Tongue (tissue), 2 donors: ENCODE data around the gene PDGFRB. TPM values are rescaled to one million over a fixed set of nuclear protein-coding genes. Genes with fewer than 3 reads are reported as not detected.

Source experiments
- DNase-seq: peaks from one replicate; pipeline ENCODE4 v3.0.0-alpha.2; 2015
- total RNA-seq: library from RNA; depleted of rRNA; stranded (reverse); fragments of >200 nt; gene quantifications from one replicate; pipeline ENCODE4 v1.2.3, GENCODE V29; 2014

The PDGFRB gene
- total RNA-seq, 1 donor from 2014 or later, result 129 TPM

DNA sequence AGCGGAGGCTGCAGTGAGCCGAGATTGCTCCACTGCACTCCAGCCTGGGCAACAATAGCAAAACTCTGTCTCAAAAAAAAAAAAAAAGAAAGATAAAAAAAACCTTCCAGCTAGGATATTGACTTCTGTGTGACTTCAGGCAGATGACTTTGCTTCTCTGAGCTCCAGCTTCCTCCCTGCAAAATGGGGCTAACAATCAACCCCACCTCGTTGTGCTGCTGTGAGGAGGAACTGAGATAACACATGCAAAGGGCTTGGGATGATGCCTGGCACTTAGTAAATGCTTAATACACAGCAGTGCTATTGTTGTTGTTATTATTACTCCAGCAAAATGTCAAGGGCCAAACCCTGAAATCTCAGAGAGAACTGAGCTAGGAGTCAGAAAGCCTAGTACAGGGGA is 7.4 kb upstream of the PDGFRB start:
- no peak for DNase-seq

DNA sequence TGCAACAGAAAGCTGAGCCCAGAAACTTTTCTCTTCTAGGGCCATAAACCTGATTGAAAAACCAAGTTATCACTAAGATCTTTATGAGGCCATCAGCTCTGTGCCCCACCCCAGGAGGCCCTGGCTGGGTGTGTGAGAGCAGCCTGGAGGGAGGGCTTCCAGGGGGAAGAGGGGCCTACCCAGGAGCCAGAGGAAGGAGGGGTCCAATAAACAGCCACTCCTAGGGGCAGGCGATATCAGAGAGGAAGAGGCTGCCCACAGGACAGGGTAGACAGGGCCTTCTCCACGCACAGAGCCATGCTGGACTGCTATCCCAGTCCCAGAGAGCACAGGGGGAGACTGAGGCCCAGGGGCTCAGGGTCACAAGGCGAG is 6.5 kb upstream of the PDGFRB start:
- no peak for DNase-seq

DNA sequence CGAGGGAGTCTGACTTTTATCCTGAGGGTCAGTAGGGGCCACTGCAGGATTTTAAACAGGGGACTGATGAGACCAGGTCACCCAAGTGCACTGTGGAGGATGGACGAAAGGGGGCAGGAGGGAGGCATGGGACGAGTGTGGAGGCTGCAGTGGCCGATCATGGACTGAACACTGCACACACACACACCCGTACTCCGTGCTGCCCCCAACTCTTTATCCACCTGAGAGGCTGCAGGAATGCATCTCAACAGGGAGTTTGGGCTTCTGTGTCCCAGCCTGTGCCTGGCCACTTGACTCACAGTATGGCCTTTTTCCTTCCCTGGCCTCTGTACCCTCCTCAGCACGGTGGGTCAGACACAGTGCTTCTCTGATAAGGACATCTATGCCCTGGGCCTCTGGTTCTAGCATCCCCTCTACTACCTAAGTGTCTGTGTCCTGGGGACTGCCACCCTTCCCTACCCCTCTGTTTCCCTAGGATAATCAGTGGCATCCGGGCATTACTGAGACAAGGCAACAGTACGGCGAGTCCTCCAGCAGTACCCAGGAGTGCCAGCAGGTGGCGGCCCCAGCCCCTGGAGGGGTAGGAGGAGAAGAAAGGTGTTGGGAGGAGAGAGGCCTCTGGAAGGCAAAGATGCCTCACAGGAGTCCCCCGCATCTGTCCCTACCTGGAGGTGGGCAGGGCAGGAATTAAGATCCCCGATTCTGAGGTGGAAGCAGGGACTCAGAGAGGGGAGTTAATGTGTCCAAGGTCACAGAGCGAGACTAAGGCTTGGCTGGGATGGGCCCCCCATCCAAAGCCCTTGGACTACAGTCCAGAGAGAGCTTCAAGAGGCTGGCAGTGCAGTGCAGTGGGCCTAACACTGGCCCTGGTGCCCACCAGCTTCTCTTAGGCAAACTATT is 5.8 kb upstream of the PDGFRB start:
- DNase-seq, result peak; percentile 82

DNA sequence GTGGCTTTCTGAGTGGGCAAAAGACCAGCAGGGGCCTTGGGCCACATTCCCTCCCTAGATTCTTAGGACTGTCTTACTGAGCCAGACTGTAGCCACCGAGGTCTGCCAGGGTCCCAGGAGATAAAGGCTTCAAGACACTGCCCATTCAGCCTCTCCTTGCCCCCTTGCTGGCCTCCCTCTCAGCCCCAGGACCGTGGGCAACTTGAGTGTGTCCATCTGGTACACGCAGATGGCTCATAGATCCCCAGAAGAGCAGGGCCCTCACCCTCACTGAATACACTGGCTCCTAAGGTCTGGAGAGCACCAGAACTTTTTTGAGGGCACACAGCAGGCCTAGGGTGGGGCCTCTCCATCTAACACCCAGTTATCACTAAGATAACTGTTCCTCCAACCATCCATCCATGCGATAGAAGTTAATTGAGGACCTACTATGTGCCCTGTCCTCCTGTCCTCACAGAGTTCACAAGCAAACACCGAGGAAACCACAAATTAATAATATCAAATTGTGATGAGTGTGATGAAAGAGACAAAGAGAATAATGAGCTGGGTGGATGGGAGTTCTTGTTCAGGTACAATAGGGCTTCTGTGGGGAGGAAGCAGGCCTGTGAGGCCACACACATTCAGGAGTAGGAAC is 4.9 kb upstream of the PDGFRB start:
- no peak for DNase-seq

DNA sequence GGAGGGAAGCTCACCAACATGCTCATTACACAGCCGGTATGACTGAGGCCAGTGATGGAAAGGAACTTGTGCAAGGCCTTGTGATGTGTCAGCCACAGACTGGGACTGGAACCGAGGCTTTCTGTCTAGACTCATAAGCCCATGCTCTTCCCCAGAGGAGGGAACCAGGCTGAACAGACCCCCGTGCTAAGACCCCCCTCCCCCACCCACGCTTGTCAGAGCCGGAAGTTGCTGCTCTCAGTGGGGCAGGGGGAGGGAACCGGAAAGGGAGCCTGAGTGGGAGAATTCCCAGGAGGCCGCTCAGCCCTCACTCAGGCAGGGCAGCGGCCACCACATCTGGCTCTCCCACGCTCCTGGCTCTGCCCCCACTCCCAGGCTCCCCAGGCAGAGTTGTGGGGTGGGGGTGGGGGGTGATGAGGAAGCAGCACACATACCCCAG is 4.1 kb upstream of the PDGFRB start:
- no peak for DNase-seq

DNA sequence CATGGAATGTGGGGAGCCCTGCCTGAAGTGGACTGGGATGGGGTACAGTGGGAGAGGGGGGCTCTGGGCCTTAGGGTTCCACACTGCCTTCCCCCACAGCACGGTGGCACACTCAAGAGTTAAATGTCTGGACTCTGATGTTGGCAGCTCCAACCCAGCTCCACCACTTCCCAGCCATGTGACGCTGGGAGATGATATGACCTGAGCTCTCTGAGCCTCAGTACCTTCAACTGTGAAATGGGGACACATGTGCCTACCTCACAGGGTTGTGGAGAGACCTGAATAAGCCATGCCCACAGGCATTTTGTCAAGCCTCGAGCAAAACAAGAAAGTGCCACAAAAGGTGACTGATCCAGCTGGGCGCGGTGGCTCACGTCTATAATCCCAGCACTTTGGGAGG is 3.4 kb upstream of the PDGFRB start:
- no peak for DNase-seq

DNA sequence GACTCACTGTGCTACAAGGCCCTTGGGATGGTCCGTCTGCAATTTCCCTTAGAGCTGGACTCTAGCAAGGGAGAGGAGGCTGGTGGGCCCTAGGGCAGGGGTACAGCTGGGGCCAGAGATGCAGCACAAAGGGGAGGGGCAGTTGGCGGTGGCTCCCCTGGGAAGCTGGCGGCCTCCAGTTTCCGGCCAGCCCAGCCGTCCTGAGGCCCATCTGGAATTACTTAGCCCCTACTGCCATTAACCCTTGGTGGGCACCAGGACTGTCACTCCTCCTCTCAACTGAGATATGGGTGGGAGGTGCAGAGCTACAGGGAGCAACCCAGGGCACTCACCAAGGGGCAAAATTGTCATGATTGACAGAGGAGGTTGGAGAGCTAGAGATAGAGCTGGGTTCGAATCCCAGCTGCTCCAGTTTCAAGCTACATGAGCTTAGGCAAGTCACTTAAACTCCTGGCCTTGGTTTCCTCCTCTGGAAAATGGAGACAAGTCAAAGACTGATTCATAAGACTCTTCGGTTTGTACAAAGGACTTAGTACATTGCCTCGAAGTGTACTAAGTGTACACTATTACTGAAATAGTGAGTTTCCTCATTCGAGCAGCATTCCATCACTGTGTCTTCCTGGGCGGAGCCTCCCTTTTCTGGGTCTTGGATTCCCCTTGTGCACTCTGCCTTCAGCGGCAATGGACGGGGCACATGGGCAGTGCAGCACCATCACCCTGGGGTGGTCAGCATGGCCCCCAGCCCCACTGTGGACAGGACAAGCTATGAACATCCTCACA is 2.7 kb upstream of the PDGFRB start:
- no peak for DNase-seq

DNA sequence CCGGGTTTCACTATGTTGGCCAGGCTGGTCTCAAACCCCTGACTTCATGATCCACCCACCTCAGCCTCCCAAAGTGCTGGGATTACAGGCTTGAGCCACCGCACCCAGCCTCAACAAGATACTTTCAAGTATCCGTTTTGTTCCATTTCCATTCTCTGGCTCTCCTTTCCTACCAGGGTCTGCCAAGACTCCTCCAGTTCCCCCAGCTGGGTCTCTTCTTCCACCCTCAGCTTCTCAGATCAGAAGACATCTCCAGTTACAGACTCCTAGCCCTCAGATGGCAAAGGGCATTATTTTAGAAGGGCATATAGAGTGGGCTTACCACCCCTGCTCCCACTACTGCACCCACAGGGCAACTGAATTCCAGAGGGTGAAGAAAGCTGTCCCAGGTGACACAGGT is 1.5 kb upstream of the PDGFRB start:
- no peak for DNase-seq

DNA sequence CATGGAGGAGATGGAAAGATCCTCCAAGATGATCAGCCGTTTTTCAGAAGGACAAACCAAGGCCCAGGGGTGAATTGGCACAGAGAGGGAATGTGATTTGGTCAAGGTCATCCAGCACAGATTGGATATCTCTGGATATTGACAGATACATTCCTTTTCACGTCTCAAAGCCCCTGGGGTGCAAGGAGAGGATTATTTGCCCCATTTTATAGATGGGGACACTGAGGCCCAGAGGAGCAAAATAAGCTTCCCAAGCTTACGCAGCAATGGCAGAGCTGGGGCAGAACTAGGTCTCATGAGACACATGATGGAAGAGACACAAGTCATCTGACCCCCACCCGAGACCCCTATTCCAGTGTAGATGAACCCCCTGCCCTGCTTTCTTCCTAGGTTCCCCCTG is 895 bp upstream of the PDGFRB start:
- DNase-seq, result no peak

DNA sequence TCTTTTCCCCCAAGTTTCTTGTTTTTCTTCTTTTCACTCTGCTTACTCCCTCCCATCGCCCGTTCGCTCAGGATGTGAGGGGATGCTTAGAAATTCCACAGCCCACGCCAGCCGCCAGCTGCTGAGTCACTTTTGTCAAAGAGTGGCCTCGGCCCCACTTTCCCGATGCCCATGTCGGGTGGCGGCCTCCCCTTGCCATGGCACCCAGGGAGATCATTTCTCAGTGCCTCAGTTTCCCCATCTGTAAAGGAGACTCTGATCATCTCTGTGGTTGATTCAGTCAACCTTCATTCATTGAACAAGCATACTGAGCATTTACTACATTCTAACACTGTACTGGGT is 353 bp upstream of the PDGFRB start:
- DNase-seq, result no peak

DNA sequence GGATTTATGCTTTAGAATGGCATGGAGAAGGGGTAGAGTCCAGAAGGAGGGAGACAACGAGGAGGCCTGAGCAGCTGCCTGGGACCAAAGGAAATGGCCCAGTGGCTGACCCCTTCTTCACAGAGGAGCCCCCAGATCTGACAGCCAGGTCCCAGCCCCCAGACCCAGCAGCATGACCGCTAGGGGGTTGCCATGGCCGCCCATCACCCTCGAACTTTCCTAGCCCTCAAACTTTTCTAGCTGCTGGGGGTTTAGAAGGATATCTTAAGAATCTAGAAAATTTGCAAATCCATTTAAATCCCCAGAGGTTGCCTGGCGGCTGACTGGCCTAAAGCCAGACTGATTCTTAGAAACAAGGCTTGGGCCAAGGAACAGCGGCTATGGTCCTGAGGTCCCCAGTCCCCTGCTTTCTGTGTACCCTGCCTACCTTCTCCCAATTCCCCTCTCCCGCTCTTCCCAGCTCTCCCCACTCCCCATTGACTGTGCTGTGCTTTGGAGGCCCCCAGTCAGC is 972 bp downstream of the PDGFRB start:
- DNase-seq, result no peak

DNA sequence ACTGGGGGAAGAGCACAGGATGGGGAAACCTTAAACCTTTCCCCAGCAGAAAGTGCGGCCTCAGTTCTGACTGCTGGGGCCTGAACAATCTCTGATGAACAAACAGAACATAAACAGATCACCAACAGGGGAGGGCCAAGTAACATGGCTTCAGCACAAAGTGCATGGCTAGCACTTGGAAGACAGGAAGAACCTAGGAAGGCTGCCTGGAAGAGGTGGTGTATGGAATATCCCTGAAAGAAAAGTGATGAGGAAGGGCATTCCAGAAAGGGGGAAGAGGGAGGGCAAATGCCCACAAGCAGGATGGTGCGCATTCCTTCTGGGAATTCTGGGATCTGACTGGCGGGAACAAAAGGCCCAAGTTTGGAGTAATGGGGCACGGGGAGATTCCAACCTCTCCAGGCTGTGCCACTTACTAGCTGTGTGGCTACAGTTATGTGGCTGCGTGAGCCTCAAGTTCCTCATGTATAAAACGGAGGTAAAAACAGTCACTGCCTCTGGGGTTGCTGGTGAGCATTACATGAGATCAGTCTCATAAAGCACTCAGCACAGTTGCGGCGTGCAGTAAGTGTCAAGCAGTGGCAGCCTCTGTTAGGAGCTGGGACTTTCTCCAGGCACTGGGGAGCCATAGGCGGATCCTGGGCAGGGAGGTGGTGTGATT is 1.6 kb downstream of the PDGFRB start:
- DNase-seq, result no peak

DNA sequence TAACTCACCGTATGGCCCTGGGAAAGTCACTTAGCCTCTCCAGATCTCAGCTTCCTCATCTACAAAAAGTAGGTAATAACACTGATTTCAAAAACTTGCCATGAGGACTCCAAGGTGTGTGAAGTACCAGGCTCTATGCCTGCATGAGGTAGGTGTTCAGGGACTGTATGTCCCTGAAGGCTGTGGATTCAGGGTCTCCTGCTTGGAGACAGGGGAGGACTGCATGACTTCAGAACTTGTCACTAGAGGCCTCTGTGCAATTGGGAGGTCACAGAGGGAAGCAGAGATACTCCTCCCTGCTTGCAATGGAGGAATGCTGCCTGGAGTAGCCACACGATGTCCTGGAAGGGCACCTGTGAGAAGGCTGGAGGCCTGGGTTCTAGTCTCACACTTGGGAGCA is 2.2 kb downstream of the PDGFRB start:
- no peak for DNase-seq

DNA sequence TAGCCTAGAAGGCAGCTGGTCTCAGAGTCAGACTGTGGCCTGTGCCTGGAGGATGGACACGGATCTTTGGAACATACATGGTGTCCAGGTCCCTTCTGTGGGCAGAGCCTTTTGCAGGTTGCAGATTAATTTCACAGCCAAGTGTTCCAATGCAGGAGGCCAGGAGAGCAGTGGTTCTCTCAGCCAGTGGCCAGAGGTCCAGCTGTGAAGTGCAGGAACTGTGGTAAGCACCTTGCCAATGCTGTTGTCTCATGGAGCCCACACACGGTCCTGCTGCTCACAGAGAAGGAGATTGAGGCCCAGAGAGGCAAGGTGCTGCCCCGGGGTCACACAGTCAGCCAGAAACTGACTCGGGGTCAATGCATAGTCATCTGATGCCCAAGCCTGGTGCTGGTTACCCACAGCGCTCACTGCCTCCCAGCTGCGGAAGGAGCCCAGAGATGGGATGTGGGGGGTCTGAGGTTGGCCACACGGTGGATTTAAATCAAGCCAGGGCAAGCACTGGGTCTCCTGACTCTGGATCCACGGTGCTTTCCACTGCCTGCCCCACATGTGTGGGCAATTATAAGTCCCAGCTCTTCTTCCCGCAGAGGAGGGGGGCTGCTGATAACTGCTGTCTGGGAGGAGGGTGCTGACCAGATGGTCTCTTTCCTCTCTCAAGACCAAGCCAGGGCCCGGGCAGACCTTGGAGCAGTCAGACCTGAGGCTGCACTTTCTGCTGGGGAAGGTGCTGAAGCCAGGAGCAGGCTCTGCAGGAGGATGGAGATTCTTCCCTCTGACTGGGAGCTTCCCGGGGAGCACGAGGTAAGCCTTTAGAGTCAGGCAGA is 2.8 kb downstream of the PDGFRB start:
- no peak for DNase-seq

DNA sequence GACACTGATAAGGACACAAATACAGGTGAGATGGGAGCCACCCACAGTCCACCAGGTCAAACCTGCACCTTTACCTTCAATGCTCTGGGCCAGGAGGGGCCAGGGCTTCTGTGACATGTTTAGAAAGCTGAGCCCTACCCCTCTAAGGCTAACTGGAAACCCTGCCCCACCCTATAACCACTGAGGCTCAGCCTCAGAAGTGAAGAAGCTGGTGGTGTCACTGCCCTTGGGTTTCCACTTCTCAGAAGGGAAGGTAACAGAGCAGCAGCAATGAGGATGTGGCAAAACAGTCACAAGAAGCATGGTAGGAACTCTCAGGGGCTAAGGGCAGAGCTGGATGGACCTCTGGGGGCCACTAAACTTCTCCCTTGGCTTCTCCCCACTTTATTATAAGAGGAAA is 6.0 kb downstream of the PDGFRB start:
- DNase-seq, result no peak

DNA sequence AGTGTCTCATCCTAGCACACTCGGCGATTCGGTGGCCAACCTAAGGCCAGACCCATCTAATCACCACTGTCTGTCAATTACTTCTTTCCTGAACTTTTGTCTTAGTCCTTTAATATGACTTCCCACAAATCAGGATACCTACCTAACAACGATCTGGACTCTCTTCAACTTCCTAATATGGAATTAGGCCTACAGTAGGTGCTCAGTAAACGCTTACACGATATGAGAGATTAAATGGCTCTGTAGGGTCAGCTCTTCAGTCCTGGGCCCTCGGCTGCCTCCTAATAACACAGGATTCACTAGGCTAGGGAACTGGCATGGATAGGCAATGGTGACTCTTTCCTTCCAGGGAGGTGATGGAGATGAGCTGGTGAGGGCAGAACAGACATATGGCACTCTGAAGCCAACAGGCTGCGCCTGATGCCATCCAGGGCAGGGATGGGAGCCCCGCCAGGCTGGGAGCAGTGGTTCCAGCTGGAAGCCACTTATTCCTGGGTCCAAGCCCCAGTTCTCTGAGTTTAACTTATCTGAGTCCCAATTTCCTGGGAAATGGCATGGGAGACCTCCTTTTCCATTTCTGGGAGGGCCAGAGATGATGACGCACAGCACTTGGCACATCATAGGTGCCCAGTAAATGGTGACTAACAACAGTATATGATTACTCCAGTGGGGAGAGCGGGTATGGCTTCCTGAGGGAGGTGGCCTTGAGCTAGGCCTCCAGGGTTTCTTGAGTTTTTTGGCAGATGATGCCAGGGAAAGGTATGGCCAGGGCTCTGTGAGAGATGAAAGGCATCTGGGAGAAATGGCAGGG is 7.3 kb downstream of the PDGFRB start:
- no peak for DNase-seq

DNA sequence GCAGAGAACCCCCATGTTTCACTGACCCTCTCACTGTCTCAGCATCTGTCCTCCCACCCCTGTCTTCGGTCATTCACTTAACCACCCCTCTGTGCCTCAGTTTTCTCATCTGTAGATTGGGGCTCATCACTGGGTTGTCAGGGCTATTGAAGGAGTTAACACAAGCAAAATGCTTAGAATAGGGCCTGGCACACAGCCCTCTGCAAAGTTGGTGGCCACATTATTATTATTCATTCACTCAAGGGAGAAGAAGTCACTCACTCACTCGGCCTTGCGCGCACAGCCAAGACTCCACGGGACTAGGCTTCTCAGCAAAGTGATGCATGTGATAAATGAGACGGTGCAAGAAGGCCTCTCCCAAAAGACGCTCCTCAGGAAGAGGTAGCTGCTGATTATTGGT is 8.0 kb downstream of the PDGFRB start:
- no peak for DNase-seq

DNA sequence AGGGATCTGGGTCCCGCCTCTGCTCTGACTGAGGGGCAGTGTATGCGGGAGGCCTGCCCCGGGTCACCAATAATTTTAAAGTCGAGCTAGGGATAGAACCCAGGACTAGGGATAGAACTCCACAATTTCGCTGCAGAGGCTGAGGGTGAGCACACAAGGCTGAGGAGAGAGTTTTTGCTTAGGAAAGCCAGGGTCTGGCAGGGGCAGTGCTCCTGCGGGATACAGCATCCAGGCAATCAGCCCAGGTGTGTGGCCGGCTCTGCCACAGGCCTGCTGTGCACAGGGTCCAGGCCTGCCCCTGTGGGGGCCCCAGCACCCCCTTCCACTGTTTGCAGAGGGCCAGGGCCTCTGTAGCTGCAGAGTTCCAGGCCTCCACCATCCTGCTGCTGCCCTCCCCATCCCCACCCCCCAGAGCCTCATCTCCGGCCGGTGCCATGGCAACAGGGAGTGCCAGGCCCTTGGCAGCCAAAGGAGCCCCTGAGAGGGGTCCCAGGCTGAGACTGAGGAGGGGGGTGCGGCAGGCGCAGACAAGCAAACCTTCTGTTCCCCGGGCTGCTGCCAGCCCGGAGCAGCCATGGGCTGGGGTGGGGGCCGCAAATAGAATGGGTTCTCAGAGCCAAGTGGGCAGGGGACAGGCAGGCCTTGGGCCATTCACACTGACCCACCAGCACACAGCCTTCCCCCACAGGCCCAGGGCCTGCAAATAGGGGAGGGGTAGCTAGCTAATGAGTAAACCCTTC is 8.6 kb downstream of the PDGFRB start:
- peak; percentile 78 for DNase-seq

DNA sequence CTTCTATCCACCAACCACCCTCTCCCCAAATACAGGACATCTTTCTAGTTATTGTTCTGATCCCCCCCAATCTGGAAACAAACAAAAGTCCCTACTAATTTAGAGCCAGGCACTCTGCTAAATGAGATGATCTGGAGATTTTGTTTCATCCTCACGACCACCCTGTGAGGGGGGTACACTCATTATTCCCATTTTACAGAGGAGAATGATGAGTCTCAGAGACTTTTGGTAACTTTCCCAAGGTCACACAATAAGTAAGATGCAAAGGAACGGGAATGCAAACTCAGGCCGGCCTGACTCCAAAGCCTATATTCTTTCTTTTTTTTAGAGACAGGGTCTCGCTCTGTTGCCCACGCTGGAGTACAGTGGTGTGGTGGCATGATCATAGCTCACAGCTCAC is 9.4 kb downstream of the PDGFRB start:
- no peak for DNase-seq

DNA sequence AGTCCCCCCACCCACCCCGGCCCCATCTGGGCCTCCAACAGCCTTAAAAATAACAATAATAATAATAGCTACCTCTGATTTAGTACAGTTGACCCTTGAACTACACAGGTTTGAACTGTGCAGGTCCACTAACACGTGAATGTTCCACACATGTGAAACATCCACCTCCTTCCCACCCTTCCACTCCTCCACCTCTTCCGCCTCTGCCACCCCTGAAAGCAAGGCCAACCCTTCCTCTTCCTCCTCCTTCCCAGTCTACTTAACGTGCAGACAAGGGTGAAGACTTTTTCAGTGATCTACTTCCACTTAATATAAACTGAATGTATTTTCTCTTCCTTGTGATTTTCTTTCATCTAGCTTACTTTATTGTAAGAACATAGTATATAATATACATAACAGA is 10.8 kb downstream of the PDGFRB start:
- DNase-seq, result no peak
